ENCODE measurements around the gene BEND6.

The BEND6 gene

GRCh38 chr6:56922645-56923044 lies 32.3 kb upstream of the BEND6 start:
- no peaks in the 10 kb centered on the region for H3K4me1 ChIP-seq (ENCODE audit: control insufficient read depth, insufficient read depth, low read length, poor library complexity, severe bottlenecking)
- no peaks in the 10 kb centered on the region for H3K36me3 ChIP-seq (ENCODE audit: control insufficient read depth, insufficient read depth, low read length)
- H3K4me3 ChIP-seq (ENCODE audit: extremely low read depth, insufficient read depth, low read length, poor library complexity, severe bottlenecking): no peak overlapping the region
- no peak overlapping the region for H3K27ac ChIP-seq (ENCODE audit: low read depth, low read length, severe bottlenecking)
- no peaks in the 10 kb centered on the region for H3K9me3 ChIP-seq (ENCODE audit: control insufficient read depth, low read length)

- no peaks in the 10 kb centered on the region for H3K4me1 ChIP-seq (ENCODE audit: control insufficient read depth, insufficient read depth, low read length, poor library complexity, severe bottlenecking)
- 100% methylated on average over 1 of the region's 1 CpG; no CpG with 5 or more reads in 1 of the 2 experiments for WGBS, 2 experiments (ENCODE audit: insufficient coverage in 2 of 2)
- H3K36me3 ChIP-seq (ENCODE audit: control insufficient read depth, insufficient read depth, low read length): no peaks in the 10 kb centered on the region
- no peak overlapping the region for H3K4me3 ChIP-seq (ENCODE audit: extremely low read depth, insufficient read depth, low read length, poor library complexity, severe bottlenecking)
- no peaks in the 10 kb centered on the region for H3K9me3 ChIP-seq (ENCODE audit: control insufficient read depth, low read length)
- H3K27ac ChIP-seq (ENCODE audit: low read depth, low read length, severe bottlenecking): no peak overlapping the region
Measured at GRCh38 chr6:56923565-56923964, 31.3 kb upstream of the BEND6 start.

- 60 to 100% methylated on average over 1 of the region's 4 CpGs for WGBS, 2 experiments (ENCODE audit: insufficient coverage in 2 of 2)
- Histone ChIP-seq H3K27ac (ENCODE audit: low read depth, low read length, severe bottlenecking) (no peak overlapping the region), H3K9me3 (ENCODE audit: control insufficient read depth, low read length) (no peaks in the 10 kb centered on the region), H3K4me3 (ENCODE audit: extremely low read depth, insufficient read depth, low read length, poor library complexity, severe bottlenecking) (no peak overlapping the region), H3K4me1 (ENCODE audit: control insufficient read depth, insufficient read depth, low read length, poor library complexity, severe bottlenecking) (no peaks in the 10 kb centered on the region), H3K36me3 (ENCODE audit: control insufficient read depth, insufficient read depth, low read length) (no peaks in the 10 kb centered on the region)
Measured at GRCh38 chr6:56927538-56928453, 27.1 kb upstream of the BEND6 start.

- Histone ChIP-seq H3K36me3 (ENCODE audit: control insufficient read depth, insufficient read depth, low read length) (no peaks in the 10 kb centered on the region), H3K9me3 (ENCODE audit: control insufficient read depth, low read length) (no peaks in the 10 kb centered on the region), H3K4me3 (ENCODE audit: extremely low read depth, insufficient read depth, low read length, poor library complexity, severe bottlenecking) (no peak overlapping the region), H3K27ac (ENCODE audit: low read depth, low read length, severe bottlenecking) (no peak overlapping the region), H3K4me1 (ENCODE audit: control insufficient read depth, insufficient read depth, low read length, poor library complexity, severe bottlenecking) (no peaks in the 10 kb centered on the region)
- WGBS, 2 experiments (ENCODE audit: insufficient coverage in 2 of 2): no CpG with 5 or more reads among the region's 2 CpGs
Measured at GRCh38 chr6:56930846-56931245, 24.1 kb upstream of the BEND6 start.

GRCh38 chr6:56932910-56933477 lies 21.9 kb upstream of the BEND6 start:
- Histone ChIP-seq H3K9me3 (ENCODE audit: control insufficient read depth, low read length) (no peaks in the 10 kb centered on the region), H3K4me1 (ENCODE audit: control insufficient read depth, insufficient read depth, low read length, poor library complexity, severe bottlenecking) (no peaks in the 10 kb centered on the region), H3K27ac (ENCODE audit: low read depth, low read length, severe bottlenecking) (no peak overlapping the region), H3K36me3 (ENCODE audit: control insufficient read depth, insufficient read depth, low read length) (no peaks in the 10 kb centered on the region), H3K4me3 (ENCODE audit: extremely low read depth, insufficient read depth, low read length, poor library complexity, severe bottlenecking) (no peak overlapping the region)
- WGBS, 2 experiments (ENCODE audit: insufficient coverage in 2 of 2): 88 to 90% methylated on average over 1 to 2 of the region's 2 CpGs

GRCh38 chr6:56933650-56934049 lies 21.3 kb upstream of the BEND6 start:
- no peak overlapping the region for H3K27ac ChIP-seq (ENCODE audit: low read depth, low read length, severe bottlenecking)
- no peaks in the 10 kb centered on the region for H3K9me3 ChIP-seq (ENCODE audit: control insufficient read depth, low read length)
- H3K4me3 ChIP-seq (ENCODE audit: extremely low read depth, insufficient read depth, low read length, poor library complexity, severe bottlenecking): no peak overlapping the region
- H3K36me3 ChIP-seq (ENCODE audit: control insufficient read depth, insufficient read depth, low read length): no peaks in the 10 kb centered on the region
- peaks cover 4% of the 10 kb centered on the region for H3K4me1 ChIP-seq (ENCODE audit: control insufficient read depth, insufficient read depth, low read length, poor library complexity, severe bottlenecking)
- WGBS, 2 experiments (ENCODE audit: insufficient coverage in 2 of 2): 83 to 100% methylated on average over 1 of the region's 1 CpG

- Histone ChIP-seq H3K9me3 (ENCODE audit: control insufficient read depth, low read length) (no peaks in the 10 kb centered on the region), H3K4me1 (ENCODE audit: control insufficient read depth, insufficient read depth, low read length, poor library complexity, severe bottlenecking) (peaks cover 5% of the 10 kb centered on the region), H3K36me3 (ENCODE audit: control insufficient read depth, insufficient read depth, low read length) (no peaks in the 10 kb centered on the region), H3K4me3 (ENCODE audit: extremely low read depth, insufficient read depth, low read length, poor library complexity, severe bottlenecking) (no peak overlapping the region), H3K27ac (ENCODE audit: low read depth, low read length, severe bottlenecking) (no peak overlapping the region)
- WGBS, 2 experiments (ENCODE audit: insufficient coverage in 2 of 2): 79% methylated on average over 2 of the region's 4 CpGs; no CpG with 5 or more reads in 1 of the 2 experiments
Measured at GRCh38 chr6:56934876-56935275, 20.0 kb upstream of the BEND6 start.

- WGBS, 2 experiments (ENCODE audit: insufficient coverage in 2 of 2): 91% methylated on average over 2 of the region's 4 CpGs; no CpG with 5 or more reads in 1 of the 2 experiments
- no peak overlapping the region for H3K27ac ChIP-seq (ENCODE audit: low read depth, low read length, severe bottlenecking)
- H3K36me3 ChIP-seq (ENCODE audit: control insufficient read depth, insufficient read depth, low read length): no peaks in the 10 kb centered on the region
- no peak overlapping the region for H3K4me3 ChIP-seq (ENCODE audit: extremely low read depth, insufficient read depth, low read length, poor library complexity, severe bottlenecking)
- H3K4me1 ChIP-seq (ENCODE audit: control insufficient read depth, insufficient read depth, low read length, poor library complexity, severe bottlenecking): peaks cover 5% of the 10 kb centered on the region
- H3K9me3 ChIP-seq (ENCODE audit: control insufficient read depth, low read length): peaks cover 6% of the 10 kb centered on the region
Measured at GRCh38 chr6:56936466-56936865, 18.4 kb upstream of the BEND6 start.

- Histone ChIP-seq H3K36me3 (ENCODE audit: control insufficient read depth, insufficient read depth, low read length) (no peaks in the 10 kb centered on the region), H3K4me3 (ENCODE audit: extremely low read depth, insufficient read depth, low read length, poor library complexity, severe bottlenecking) (no peak overlapping the region), H3K4me1 (ENCODE audit: control insufficient read depth, insufficient read depth, low read length, poor library complexity, severe bottlenecking) (peaks cover 5% of the 10 kb centered on the region), H3K9me3 (ENCODE audit: control insufficient read depth, low read length) (peaks cover 6% of the 10 kb centered on the region), H3K27ac (ENCODE audit: low read depth, low read length, severe bottlenecking) (no peak overlapping the region)
- WGBS, 2 experiments (ENCODE audit: insufficient coverage in 2 of 2): no CpG with 5 or more reads among the region's 1 CpG
Measured at GRCh38 chr6:56938649-56939191, 16.2 kb upstream of the BEND6 start.

GRCh38 chr6:56940463-56940862 lies 14.4 kb upstream of the BEND6 start:
- WGBS, 2 experiments (ENCODE audit: insufficient coverage in 2 of 2): 85 to 94% methylated on average over 3 to 4 of the region's 5 CpGs
- no peak overlapping the region for H3K4me3 ChIP-seq (ENCODE audit: extremely low read depth, insufficient read depth, low read length, poor library complexity, severe bottlenecking)
- H3K27ac ChIP-seq (ENCODE audit: low read depth, low read length, severe bottlenecking): no peak overlapping the region
- H3K4me1 ChIP-seq (ENCODE audit: control insufficient read depth, insufficient read depth, low read length, poor library complexity, severe bottlenecking): peaks cover 5% of the 10 kb centered on the region
- H3K36me3 ChIP-seq (ENCODE audit: control insufficient read depth, insufficient read depth, low read length): no peaks in the 10 kb centered on the region
- H3K9me3 ChIP-seq (ENCODE audit: control insufficient read depth, low read length): peaks cover 6% of the 10 kb centered on the region

- no peak overlapping the region for H3K27ac ChIP-seq (ENCODE audit: low read depth, low read length, severe bottlenecking)
- no peaks in the 10 kb centered on the region for H3K36me3 ChIP-seq (ENCODE audit: control insufficient read depth, insufficient read depth, low read length)
- H3K4me1 ChIP-seq (ENCODE audit: control insufficient read depth, insufficient read depth, low read length, poor library complexity, severe bottlenecking): peaks cover 5% of the 10 kb centered on the region
- no peak overlapping the region for H3K4me3 ChIP-seq (ENCODE audit: extremely low read depth, insufficient read depth, low read length, poor library complexity, severe bottlenecking)
- peaks cover 6% of the 10 kb centered on the region for H3K9me3 ChIP-seq (ENCODE audit: control insufficient read depth, low read length)
Measured at GRCh38 chr6:56940977-56941376, 13.9 kb upstream of the BEND6 start.
